Stimulated activated naive CD4-positive, alpha-beta T cell (primary cell): Measurements from ENCODE around the gene LRRC8E.
"Not testable (repeated sequence)": the region's sequence is repeated elsewhere in the genome, so short reads cannot be mapped to it uniquely, and the experiment has no call there.

ENCODE experiments used
- DNase-seq, 6 experiments: peaks; one replicate each; lab custom pipeline; 2025; lab: John Stamatoyannopoulos, UW

The LRRC8E gene

DNA sequence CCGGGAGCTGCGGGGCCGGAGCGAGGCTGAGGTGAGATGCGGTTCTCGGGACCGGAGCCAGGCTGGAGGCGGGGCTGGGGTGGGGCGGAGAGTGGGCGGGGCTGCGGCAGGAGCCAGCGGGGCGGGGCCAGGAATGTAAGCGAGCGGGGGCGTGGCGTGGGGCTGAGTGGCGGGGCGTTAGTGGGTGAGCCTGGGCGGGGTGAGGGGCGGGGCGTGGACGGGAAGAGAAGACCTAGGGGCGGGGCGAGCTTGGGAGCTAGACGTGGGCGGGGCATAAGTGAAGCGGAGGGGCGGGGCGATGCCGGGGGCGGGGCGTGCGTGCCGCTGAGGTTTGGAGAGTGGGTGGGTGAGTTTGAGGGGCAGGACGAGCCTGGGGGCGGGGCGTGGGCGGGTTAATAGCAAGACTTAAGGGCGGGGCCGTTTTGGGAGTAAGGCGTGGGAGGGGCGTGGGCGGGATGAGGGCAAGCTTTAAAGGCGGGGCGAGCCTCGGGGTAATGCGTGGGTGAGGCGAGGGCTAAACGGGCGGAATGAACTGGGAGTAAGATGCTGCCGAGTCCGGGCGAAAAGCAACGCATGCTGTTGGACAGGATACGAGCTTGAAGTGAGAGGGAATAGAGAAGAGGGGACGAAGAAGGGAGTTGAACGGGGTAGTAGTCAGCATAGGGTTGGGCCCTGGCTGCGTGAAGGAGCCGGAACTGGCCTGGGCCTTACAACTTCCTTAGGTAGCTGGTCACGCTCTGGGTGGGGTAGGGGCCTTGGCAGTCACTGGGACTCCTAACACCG is 32.4 kb downstream of the LRRC8E start:
- DNase-seq = peak; percentile 98 to 100 (median 100)

DNA sequence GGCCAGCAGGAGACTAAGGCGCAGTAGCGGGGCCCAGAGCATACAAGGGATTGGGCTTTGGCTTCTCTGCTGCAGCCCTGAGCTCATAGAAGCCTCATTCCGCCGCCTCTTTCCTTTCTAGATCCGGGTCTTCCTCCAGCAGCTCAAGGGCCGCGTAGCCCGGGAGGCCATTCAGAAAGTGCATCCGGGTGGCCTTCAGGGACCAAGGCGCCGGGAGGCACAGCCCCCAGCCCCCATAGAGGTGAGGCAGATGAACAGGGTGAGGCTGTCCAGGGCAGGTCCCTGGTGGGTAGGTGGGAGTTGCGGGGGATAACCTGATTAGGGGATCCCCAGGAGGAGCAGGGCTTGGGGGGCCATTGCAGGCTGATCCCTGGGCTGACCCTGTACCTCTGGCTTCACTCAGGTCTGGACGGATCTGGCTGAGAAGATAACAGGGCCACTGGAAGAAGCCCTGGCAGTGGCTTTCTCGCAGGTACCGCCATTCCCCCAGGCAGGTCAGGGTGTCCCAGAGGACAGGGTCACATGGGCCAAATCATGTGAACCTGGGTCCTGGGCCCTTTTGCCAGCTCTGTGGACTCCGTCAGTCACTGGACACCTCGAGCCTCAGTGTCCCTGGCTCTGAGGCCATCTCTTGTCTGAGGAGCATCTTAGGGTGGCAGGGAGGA is 33.1 kb downstream of the LRRC8E start:
- DNase-seq = no peak

DNA sequence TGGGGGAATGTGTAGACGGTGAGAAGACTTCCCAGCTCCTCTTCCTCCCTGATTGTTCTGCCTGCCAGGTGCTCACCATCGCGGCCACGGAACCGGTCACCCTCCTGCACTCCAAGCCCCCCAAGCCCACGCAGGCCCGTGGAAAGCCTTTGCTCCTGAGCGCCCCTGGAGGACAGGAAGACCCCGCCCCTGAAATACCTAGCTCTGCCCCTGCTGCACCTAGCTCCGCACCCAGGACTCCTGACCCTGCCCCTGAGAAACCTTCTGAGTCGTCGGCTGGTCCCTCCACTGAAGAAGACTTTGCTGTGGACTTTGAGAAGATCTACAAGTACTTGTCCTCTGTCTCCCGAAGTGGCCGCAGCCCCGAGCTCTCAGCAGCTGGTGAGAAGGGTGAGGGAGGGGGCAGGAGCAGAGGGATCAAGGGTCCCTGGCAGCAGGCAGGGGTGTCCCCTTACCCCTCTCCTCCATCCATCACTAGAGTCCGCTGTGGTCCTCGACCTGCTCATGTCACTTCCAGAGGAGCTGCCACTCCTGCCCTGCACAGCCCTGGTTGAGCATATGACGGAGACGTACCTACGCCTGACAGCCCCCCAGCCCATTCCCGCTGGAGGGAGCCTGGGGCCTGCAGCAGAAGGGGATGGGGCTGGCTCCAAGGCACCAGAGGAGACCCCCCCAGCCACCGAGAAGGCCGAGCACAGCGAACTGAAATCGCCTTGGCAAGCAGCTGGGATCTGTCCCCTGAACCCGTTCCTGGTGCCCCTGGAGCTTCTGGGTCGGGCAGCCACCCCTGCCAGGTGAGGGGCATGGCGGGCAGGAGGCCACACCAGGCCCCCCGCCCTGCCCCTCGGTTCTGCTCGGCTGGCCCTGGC is 33.9 kb downstream of the LRRC8E start:
- no peak for DNase-seq

DNA sequence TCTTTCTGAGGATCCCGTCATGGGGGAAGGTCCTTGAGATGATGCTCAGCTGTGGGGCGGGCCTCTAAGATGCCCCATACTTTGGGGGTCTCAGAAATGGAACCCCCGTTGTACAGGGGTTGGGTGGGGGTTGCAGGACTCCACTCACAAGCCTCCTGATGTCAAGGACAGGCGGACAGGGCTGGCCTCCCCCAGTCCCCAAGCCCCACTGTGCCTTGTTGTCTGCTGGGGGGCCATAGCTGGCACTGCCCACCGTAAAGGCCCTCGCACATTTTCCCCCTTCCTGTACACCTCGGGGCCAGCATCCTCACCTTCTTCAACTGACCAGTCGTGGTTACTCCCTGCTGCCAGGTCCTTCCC is 34.5 kb downstream of the LRRC8E start:
- no peak for DNase-seq

DNA sequence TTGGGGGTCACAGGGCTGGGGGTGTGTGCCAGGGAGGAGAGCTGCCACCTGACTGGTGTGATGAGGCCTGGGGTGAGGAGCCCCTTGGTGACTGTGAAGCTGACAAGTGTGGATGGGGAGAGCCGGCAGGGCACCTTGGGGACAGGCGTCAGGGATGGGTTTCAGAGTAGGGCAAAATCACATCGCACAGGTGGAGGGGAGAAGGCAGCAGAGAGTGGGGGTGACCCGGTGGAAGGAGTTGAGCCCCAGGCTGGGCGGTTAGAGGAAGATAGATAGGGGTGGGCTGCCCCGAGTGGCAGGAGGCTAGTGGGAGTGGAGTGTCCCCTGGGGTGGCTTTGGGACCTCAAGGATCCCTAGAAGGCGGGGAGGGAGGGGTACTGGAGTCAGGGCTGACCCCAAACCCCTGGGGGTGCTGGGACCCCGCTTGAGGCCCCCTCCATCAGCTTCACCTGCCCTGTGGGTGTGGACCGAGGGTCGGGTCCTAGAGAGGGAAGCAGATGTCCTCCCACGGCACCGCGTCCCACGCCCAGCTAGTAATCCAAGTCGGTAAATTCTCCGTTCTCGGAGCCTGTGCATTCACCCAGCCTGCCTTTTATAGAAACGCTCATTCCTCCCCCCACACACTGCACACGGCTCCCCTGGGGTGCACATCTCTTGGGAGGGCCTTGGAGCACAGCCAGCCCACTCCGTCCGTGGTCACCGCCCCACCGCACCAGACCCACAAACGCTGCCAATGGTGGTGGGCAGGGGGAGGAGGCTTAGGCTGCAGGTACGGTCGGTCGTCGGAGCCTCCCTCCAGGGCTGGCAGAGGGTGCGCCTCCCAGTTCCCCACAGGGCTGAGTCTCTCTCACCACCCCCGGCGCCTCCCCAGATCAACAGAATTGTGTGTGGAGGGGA is 35.2 kb downstream of the LRRC8E start:
- DNase-seq = no peak

DNA sequence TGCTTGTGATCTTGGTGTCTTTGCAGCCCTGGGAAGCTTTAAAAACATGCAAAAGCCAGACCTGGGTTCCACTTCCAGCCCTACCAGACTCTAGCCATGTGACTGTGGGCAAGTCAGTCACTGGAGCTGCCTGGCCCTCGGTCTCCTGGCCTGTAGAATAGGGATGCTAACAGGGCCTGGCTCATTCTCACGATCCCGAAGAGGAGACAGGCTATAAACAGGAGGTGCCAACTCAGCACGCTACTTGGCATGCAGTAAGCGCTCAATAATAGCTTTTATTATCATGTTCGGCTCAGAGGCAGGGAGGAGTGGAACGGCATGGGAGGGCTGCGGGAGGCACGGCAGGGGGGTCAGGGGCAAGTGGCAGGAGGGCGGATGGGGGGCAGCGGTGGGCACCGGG is 35.9 kb downstream of the LRRC8E start:
- DNase-seq = no peak

DNA sequence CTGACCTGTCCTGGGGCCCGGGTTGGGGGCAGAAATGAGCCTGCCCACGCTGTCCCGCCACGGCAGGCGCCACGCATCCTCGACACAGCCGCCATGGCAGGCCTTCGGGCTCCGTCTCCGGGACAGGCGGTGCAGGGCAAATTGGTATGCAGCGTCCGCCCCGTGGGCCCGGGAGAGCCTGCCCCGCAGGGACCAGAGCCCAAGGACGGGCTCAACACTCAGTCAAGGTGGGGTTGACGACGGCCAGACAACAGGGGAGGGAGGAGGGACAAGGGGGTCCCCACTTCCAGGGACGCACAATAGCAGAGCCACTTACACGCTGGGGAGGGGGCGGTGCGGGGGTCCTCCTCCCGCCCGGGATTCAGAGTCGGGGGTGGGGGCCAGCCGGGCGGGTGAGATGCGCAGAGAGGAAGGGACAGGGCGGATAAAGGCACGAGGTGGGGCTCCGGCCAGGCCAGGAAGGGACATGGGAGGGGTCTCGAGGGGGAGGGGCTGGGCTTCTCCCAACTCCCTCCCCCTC is 36.4 kb downstream of the LRRC8E start:
- DNase-seq = no peak

DNA sequence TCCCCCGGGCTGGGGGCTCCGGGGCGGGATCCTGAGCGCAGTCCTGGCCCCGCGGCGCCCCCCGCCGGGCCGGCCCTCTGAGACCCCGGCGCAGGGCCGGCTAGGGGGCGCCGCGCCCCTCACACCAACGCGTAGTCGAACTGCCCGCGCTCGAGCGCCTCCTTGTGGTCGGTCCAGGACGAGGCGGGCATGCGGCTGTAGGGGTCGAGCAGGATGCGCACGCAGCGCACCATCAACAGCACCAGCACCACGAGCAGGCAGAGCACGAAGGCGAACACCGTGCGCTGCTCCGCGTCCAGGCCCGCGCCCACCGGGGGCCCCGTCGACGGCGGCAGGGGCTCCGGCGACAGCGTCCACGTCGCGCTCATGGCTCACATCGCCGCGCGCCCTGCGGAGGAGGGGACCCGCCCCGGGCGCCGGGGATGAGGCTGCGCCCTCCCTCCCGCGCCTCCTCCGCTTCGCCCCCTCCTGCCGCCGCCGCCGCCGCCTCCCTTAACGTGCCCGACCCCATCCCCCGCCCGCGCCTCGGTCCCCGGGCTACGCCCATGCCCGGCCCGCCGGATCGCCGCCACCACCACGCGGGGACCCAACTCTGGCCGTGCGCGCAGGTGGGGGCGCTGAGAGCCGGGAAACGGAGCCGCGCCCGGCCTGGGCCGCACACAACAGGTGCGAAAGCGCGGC is 37.0 kb downstream of the LRRC8E start:
- DNase-seq = peak; percentile 50 to 76 (median 70)

DNA sequence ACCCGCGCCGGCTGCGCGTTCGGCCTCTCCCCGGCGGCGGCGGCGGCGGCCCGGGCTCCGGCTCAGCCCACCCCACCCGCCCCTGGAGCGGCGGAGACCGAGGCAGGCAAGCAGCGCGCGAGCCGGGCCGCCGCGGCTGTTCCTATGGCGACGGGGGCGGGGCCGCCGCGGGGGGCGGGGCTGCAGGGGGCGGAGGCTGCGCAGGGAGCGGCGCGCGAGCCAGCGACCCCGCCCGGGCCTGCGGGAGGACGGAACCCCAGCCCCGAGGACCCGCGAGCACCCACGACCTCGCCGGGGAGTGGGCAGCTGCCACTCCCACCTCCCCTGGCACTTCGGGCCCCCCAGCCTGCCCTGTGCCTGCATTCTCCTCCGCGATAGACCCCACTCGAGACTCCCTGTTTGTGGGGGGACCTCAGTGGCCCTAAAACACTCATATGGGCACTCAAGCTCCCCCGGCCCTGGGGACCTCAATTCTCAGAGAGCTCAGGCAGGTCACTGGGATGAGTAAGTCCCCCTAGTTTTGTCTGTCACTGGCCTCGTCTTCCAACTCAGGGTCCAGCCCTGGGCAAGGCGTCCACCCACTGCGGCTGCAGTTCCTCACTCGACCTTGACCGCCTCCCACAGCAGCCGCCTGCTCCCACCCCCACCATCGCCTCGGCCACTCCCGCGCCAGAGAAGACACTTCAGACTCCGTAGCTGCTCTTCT is 37.9 kb downstream of the LRRC8E start, which contains the start of gene CTXN1:
TSS of gene CTXN1 (minus strand) at position 115 of the 706 bp plus-strand sequence. CDS start 597 bp downstream, outside the sequence.
- peak; percentile 22 to 74 (median 68) for DNase-seq

DNA sequence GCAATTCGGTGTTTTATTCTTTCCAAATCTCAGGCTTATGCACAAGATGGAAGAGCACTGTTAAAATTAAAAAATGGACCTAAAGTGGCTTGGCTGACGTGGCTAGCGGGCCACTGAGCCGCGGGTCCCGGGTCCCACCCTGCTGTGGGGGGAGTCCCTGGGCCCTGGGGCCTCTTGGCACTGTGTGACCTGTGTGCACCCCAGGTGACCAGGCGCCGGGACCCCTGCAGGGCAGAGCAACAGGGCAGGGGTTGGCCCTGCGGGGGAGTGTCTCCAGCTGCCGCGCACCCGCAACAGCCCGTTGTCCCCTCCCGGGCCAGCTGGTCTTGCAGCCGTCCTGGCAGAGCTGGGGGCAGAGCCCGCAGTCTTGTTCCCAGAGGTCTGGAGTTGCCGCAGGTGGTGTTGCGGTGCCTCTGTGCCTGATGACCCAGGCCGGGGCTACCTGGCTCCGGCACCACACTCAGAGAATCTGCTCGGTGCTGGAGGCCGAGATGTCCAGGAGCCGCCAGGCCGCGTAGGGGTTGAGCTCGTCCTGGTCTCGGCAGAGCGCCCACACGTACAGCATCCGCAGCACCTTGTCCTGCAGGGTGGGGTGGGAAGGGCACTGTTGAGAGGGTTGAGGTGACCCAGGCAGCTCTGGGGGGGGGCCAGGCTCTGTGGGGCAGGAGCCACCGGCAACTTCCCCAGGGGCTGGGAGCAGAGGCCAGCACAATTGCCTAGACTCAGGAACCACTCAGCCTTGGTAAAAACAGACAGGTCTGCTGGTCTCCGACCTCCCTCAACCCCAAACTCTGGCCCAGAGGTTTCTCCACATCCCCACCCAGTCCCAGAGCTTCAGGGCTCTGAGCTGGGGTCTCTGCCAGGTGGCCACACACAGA is 38.7 kb downstream of the LRRC8E start:
- no peak for DNase-seq

DNA sequence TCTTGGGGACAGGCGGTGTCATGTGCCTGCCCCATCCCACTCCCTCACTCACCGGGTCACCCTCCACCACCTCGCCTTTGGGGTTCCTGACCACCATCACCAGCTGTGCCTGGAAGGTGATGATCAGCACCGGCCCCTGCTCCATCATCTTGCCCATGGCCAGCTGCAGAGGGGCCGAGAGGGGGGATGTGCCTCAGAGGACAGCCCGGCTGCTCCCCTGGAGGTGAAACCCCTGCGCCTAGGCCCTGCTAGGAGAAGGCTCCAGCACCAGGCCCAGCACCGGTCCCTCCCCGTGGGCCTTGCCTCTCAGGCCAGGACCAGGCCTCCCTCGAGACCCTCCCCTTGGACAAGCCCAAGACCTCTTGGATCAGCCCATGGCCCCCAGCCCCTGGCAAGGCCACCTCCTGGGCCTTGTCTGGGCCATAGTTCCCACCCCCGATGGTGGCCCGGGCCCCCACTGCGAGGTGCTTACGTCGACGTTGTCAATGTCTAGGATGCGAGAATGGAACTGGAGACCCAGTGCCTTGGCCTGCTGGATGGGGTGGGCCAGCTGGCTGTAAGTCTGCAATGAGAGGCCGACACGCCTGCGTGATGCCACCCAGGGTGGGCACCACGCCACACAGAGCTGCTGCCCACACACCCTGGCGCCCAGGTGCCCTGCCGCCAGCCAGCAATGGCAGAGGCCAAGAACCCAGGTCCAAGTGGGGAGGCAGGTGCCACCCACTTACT is 39.5 kb downstream of the LRRC8E start:
- no peak for DNase-seq

DNA sequence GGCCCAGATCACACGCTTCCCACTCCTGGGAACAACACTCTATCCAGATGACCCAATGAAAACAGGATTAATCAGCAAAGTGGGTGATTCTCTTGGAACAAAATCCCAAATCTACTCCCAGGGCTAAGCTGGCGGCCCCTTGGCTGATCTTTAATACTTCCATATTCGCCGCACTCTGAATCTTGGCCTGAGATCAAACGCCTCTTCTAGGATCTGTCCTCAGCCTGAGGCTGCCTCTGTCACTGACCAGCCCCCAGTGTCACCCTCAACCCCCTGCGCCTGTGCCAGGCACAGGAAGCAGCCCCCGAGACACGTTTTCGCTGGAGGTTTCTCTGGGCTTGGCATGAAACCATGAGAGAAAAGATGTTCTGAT is 40.0 kb downstream of the LRRC8E start:
- no peak for DNase-seq

DNA sequence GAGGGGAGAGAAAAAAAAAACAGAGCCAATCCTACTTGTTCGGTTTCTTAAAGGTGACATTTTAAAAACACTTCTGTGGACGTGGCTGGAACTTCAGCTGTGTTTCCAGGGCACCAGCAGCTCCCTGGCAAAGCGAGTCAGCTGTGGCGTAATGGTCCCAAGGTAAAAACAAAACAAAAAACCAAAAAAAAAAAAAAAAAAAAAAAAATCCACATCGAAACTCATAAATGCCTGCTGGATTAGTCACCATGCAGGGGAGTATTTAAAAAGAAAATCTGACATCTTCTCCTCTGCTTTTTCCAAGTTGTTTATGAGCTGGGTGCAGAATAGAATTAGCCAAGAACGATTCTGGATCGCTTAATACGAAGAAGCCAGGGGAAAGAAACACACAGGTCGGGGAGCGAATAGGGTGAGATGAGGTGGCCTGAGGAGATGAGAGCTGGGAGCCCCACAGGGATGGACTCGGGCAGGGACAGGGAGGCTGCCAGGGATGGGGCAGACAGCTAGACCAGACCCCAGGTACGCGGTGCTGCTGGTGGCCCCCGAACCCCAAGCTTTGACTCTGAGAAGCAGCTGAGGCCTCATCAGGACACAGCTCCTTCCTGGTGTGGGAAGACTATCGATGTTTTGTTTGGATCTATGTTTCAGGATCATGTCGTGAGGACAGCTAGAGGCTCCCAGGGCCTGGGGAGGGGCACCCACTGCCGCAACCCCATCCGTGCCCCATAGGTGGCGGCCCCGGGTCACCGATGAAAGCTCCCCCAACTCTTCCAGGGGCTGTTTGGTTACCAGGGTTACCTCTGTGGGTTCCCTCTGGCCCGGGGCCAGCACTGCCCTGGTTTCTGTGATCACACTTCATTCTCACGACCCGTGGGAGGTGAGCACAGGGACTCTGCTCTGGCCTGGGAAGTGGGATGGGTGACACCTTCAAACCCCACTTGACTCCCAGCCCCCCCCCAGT is 40.7 kb downstream of the LRRC8E start:
- peak; percentile 42 to 73 (median 70) for DNase-seq

DNA sequence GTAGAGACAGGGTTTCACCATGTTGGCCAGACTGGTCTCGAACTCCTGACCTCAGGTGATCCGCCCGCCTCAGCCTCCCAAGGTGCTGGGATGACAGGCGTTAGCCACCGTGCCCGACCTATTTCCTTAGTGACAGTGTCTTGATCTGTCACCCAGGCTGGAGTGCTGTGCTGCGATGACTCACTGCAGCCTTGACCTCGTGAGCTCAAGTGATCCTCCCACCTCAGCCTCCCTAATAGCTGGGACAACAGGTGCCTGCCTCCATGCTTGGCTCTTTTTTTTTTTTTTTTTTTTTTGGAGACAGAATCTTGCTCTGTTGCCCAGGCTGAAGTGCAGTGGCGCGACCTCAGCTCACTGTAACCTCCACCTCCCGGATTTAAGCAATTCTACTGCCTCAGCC is 41.7 kb downstream of the LRRC8E start:
- not testable (repeated sequence) for DNase-seq

DNA sequence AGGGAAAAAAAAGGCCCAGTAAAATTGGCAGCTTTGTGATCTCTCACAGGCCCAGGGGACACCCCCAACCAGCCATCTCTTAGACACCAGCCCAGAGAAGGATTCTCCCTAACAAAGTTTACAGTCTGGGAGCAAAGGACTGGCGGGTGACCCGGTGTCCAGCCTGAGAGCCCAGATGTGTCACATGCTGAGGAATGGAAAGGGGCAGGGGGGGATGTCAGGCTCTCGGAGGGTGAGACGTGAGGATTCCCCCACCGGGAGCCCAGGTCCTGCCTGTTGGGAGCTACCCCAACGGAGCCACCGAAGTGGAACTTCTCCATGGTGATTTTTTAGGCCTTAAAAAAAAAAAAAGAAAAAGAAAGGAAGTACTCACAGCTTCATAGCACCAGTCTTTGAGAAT is 42.5 kb downstream of the LRRC8E start:
- no peak for DNase-seq

DNA sequence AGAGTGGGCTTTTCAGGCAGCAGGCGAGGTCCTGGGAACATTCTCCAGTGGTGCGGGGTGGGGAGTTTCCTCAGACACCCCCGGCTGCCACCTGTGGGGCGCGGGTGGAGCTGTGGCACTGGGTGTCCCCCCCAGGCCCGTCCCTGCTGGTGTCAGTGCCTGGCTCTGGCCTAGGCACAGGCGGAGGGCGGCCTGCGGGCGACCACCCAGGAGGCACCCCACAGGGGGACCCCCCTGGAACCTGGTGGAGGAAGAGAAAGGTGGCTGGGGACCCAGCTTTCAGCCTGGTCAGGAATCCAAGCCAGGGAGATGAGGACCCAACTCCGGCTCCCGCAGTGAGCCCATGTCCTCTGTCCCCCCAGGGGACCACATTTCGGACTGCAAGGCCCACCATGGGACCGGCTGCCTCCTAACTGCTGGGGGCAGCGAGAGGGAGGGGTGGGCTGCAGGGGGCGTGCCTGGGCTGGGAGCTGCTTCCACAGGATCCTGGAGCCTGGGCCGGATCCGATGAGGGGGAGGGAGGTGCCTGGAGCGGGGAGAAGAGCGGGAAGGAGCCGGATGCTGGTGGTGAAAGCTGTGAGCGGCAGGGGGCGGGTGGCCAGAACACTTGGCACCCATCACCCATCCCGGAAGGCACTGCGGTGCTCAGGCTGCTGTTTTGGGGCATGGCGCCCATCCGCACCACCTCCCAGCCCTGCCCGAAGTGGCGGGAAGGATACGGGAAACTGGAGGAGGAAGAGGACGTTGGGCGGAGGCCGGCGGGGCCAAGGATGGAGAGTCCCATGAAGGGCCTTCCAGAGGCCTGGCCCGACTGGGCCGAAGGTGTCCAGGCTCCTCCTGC is 43.1 kb downstream of the LRRC8E start:
- DNase-seq = no peak
